BLaER1 (cell line): Measurements from ENCODE around the gene PCOLCE2.
A peak's percentile ranks its signal among the peaks of the same experiment; 100 is the strongest.

Experiments
- H3K27ac ChIP-seq: shearing (Covaris generic); formaldehyde crosslinking; 2 replicates; pipeline ENCODE4 v1.8.1; 2022
- H3K27me3 ChIP-seq: shearing (Covaris generic); formaldehyde crosslinking; 2 replicates; pipeline ENCODE4 v1.8.1; 2022
- H3K36me3 ChIP-seq: shearing (Covaris generic); formaldehyde crosslinking; 2 replicates; pipeline ENCODE4 v1.8.1; 2022
- H3K4me1 ChIP-seq: shearing (Covaris generic); formaldehyde crosslinking; 2 replicates; pipeline ENCODE4 v1.8.1; 2022
- H3K4me2 ChIP-seq: shearing (Covaris generic); formaldehyde crosslinking; 2 replicates; pipeline ENCODE4 v1.8.1; 2022
- H3K4me3 ChIP-seq: shearing (Covaris generic); formaldehyde crosslinking; 2 replicates; pipeline ENCODE4 v1.8.1; 2022
- H3K9ac ChIP-seq: shearing (Covaris generic); formaldehyde crosslinking; 2 replicates; pipeline ENCODE4 v1.8.1; 2022
- H3K9me3 ChIP-seq: shearing (Covaris generic); formaldehyde crosslinking; 2 replicates; pipeline ENCODE4 v1.8.1; 2022
- H4K20me1 ChIP-seq: shearing (Covaris generic); formaldehyde crosslinking; 2 replicates; pipeline ENCODE4 v1.8.1; 2022
- Cebpa-rat ChIP-seq: shearing (Covaris generic); IDR thresholded peaks from 2 replicates; pipeline ENCODE4 v1.8.1; 2022

PCOLCE2 gene

GRCh38 chr3:142888481-142889211 lies at the start of gene PCOLCE2:
Gene PCOLCE2 (minus strand): TSS chr3:142889083. CDS start chr3:142888896, 187 bp downstream.
- Histone ChIP-seq H3K4me3 (no peak within 1 kb of the TSS), H3K27me3 (peaks cover 23% of the 10 kb centered on the region), H3K27ac (no peak within 1 kb of the TSS), H3K9ac (no peak within 1 kb of the TSS), H3K4me2 (no peak within 1 kb of the TSS), H3K36me3 (no peaks in the 10 kb centered on the region), H3K4me1 (no peaks in the 10 kb centered on the region), H4K20me1 (no peaks in the 10 kb centered on the region), H3K9me3 (peaks cover 24% of the 10 kb centered on the region)
- TF ChIP-seq Cebpa-rat = no peak

- Histone ChIP-seq H3K4me2 (no peak overlapping the region), H3K9ac (no peak overlapping the region), H4K20me1 (no peaks in the 10 kb centered on the region), H3K27me3 (no peaks in the 10 kb centered on the region), H3K4me3 (no peak overlapping the region), H3K36me3 (no peaks in the 10 kb centered on the region), H3K9me3 (no peaks in the 10 kb centered on the region), H3K4me1 (no peaks in the 10 kb centered on the region), H3K27ac (no peak overlapping the region)
- TF ChIP-seq Cebpa-rat = no peak
Observed at GRCh38 chr3:142935963-142936362, 47.1 kb upstream of the PCOLCE2 start.

GRCh38 chr3:142934887-142935269 lies 46.0 kb upstream of the PCOLCE2 start:
- Histone ChIP-seq H3K27ac (no peak overlapping the region), H3K9me3 (no peaks in the 10 kb centered on the region), H3K36me3 (no peaks in the 10 kb centered on the region), H4K20me1 (no peaks in the 10 kb centered on the region), H3K4me3 (no peak overlapping the region), H3K9ac (no peak overlapping the region), H3K4me1 (no peaks in the 10 kb centered on the region), H3K27me3 (no peaks in the 10 kb centered on the region), H3K4me2 (no peak overlapping the region)
- TF ChIP-seq Cebpa-rat = no peak

- no peaks in the 10 kb centered on the region for H3K36me3 ChIP-seq
Observed at GRCh38 chr3:142934128-142934886, 45.4 kb upstream of the PCOLCE2 start.

GRCh38 chr3:142931222-142931621 lies 42.3 kb upstream of the PCOLCE2 start:
- Histone ChIP-seq H3K9me3 (no peaks in the 10 kb centered on the region), H3K27ac (no peak overlapping the region), H3K36me3 (no peaks in the 10 kb centered on the region), H3K9ac (no peak overlapping the region), H3K27me3 (no peaks in the 10 kb centered on the region), H4K20me1 (no peaks in the 10 kb centered on the region), H3K4me2 (no peak overlapping the region), H3K4me1 (no peaks in the 10 kb centered on the region), H3K4me3 (no peak overlapping the region)
- TF ChIP-seq Cebpa-rat = no peak

More at GRCh38 chr3:142934128-142934886, 45.4 kb upstream of the PCOLCE2 start:
- Histone ChIP-seq H3K4me2 (no peak overlapping the region), H3K4me1 (no peaks in the 10 kb centered on the region), H3K9ac (no peak overlapping the region), H4K20me1 (no peaks in the 10 kb centered on the region), H3K4me3 (no peak overlapping the region), H3K27me3 (no peaks in the 10 kb centered on the region), H3K9me3 (no peaks in the 10 kb centered on the region), H3K27ac (no peak overlapping the region)
- peak; percentile 57; the same call in 1 of the 2 replicates for TF ChIP-seq Cebpa-rat

- Histone ChIP-seq H3K27ac (no peak overlapping the region), H3K36me3 (no peaks in the 10 kb centered on the region), H3K9me3 (no peaks in the 10 kb centered on the region), H3K27me3 (no peaks in the 10 kb centered on the region), H3K4me2 (no peak overlapping the region), H3K4me3 (no peak overlapping the region), H3K9ac (no peak overlapping the region), H4K20me1 (no peaks in the 10 kb centered on the region), H3K4me1 (no peaks in the 10 kb centered on the region)
- no peak for TF ChIP-seq Cebpa-rat
Observed at GRCh38 chr3:142930463-142930862, 41.6 kb upstream of the PCOLCE2 start.

GRCh38 chr3:142929890-142930289 lies 41.0 kb upstream of the PCOLCE2 start:
- TF ChIP-seq Cebpa-rat = no peak

GRCh38 chr3:142929109-142929508 lies 40.2 kb upstream of the PCOLCE2 start:
- Histone ChIP-seq H3K27ac (no peak overlapping the region), H3K9me3 (no peaks in the 10 kb centered on the region), H3K36me3 (no peaks in the 10 kb centered on the region), H3K4me1 (no peaks in the 10 kb centered on the region), H4K20me1 (no peaks in the 10 kb centered on the region), H3K4me3 (no peak overlapping the region), H3K27me3 (no peaks in the 10 kb centered on the region), H3K9ac (no peak overlapping the region), H3K4me2 (no peak overlapping the region)
- no peak for TF ChIP-seq Cebpa-rat

More at GRCh38 chr3:142929890-142930289, 41.0 kb upstream of the PCOLCE2 start:
- H3K4me3 ChIP-seq = no peak overlapping the region
- H3K4me2 ChIP-seq = no peak overlapping the region
- no peaks in the 10 kb centered on the region for H4K20me1 ChIP-seq
- no peaks in the 10 kb centered on the region for H3K9me3 ChIP-seq
- H3K27ac ChIP-seq = no peak overlapping the region
- no peaks in the 10 kb centered on the region for H3K4me1 ChIP-seq
- H3K9ac ChIP-seq = no peak overlapping the region
- H3K27me3 ChIP-seq = no peaks in the 10 kb centered on the region
- no peaks in the 10 kb centered on the region for H3K36me3 ChIP-seq

- Histone ChIP-seq H3K9ac (no peak overlapping the region), H3K4me1 (no peaks in the 10 kb centered on the region), H3K36me3 (no peaks in the 10 kb centered on the region), H3K4me2 (no peak overlapping the region), H3K27me3 (no peaks in the 10 kb centered on the region), H3K4me3 (no peak overlapping the region), H3K9me3 (no peaks in the 10 kb centered on the region), H3K27ac (no peak overlapping the region), H4K20me1 (no peaks in the 10 kb centered on the region)
- TF ChIP-seq Cebpa-rat = no peak
Observed at GRCh38 chr3:142926368-142926944, 37.6 kb upstream of the PCOLCE2 start.

GRCh38 chr3:142925140-142925539 lies 36.3 kb upstream of the PCOLCE2 start:
- TF ChIP-seq Cebpa-rat = no peak
- Histone ChIP-seq H3K4me2 (no peak overlapping the region), H3K27ac (no peak overlapping the region), H3K9me3 (no peaks in the 10 kb centered on the region), H3K36me3 (no peaks in the 10 kb centered on the region), H3K27me3 (no peaks in the 10 kb centered on the region), H3K9ac (no peak overlapping the region), H4K20me1 (no peaks in the 10 kb centered on the region), H3K4me1 (no peaks in the 10 kb centered on the region), H3K4me3 (no peak overlapping the region)
